ENCODE results near the gene CDKAL1. TPM values are rescaled to one million over a fixed set of nuclear protein-coding genes. Genes with fewer than 3 reads are reported as not detected.

Gene CDKAL1
- total RNA-seq, 2 donors from 2014 or later = 23.5 to 26.4 TPM

GRCh38 chr6:20978151-20978614 lies 443.9 kb downstream of the CDKAL1 start:
- no peak for TF ChIP-seq CTCF (conservative IDR thresholded peaks at IDR 0.05)
- 86 to 97% methylated on average over 2 to 5 of the region's 5 CpGs for WGBS, 2 experiments (ENCODE audit: insufficient coverage in 1 of 2, insufficient read length in 1 of 2)
- Mint-ChIP-seq H3K36me3 (ENCODE audit: low read depth) (no peaks in the 10 kb centered on the region), H3K4me3 (no peak overlapping the region), H3K27me3 (ENCODE audit: insufficient read depth) (no peaks in the 10 kb centered on the region), H3K4me1 (no peaks in the 10 kb centered on the region), H3K27ac (no peak overlapping the region), H3K9me3 (no peaks in the 10 kb centered on the region)
- H3K4me1 ChIP-seq (ENCODE audit: control insufficient read depth, insufficient read depth, low read length) = no peaks in the 10 kb centered on the region
- no peak overlapping the region for H3K4me3 ChIP-seq (ENCODE audit: low read length)
- no peak for DNase-seq
- no peak overlapping the region for H3K27ac ChIP-seq (ENCODE audit: low read depth, low read length)
- H3K9me3 ChIP-seq (ENCODE audit: control insufficient read depth, low read length) = no peaks in the 10 kb centered on the region
- H3K9ac ChIP-seq (ENCODE audit: extremely low read depth, low read length, poor library complexity, severe bottlenecking) = no peak overlapping the region
- no peaks in the 10 kb centered on the region for H3K36me3 ChIP-seq (ENCODE audit: control insufficient read depth, insufficient read depth, low read length)
- H3K27me3 ChIP-seq (ENCODE audit: control insufficient read depth, insufficient read depth, low read length, poor library complexity, severe bottlenecking) = no peaks in the 10 kb centered on the region

GRCh38 chr6:20979076-20979475 lies 444.8 kb downstream of the CDKAL1 start:
- H3K9me3 ChIP-seq (ENCODE audit: control insufficient read depth, low read length) = peaks cover 5% of the 10 kb centered on the region
- H3K27me3 Mint-ChIP-seq (ENCODE audit: insufficient read depth) = no peaks in the 10 kb centered on the region
- peaks cover 4% of the 10 kb centered on the region for H3K36me3 Mint-ChIP-seq (ENCODE audit: low read depth)
- no peak overlapping the region for H3K4me3 ChIP-seq (ENCODE audit: low read length)
- H3K27ac ChIP-seq (ENCODE audit: low read depth, low read length) = no peak overlapping the region
- no peak for TF ChIP-seq CTCF (conservative IDR thresholded peaks at IDR 0.05)
- H3K4me1 Mint-ChIP-seq = no peaks in the 10 kb centered on the region
- H3K27ac Mint-ChIP-seq = no peak overlapping the region
- H3K36me3 ChIP-seq (ENCODE audit: control insufficient read depth, insufficient read depth, low read length) = no peaks in the 10 kb centered on the region
- peaks cover 5% of the 10 kb centered on the region for H3K9me3 Mint-ChIP-seq
- H3K9ac ChIP-seq (ENCODE audit: extremely low read depth, low read length, poor library complexity, severe bottlenecking) = no peak overlapping the region
- no peak for DNase-seq
- no peaks in the 10 kb centered on the region for H3K27me3 ChIP-seq (ENCODE audit: control insufficient read depth, insufficient read depth, low read length, poor library complexity, severe bottlenecking)
- no peak overlapping the region for H3K4me3 Mint-ChIP-seq
- no peaks in the 10 kb centered on the region for H3K4me1 ChIP-seq (ENCODE audit: control insufficient read depth, insufficient read depth, low read length)
- 100% methylated on average over 1 of the region's 1 CpG; no CpG with 5 or more reads in 1 of the 2 experiments for WGBS, 2 experiments (ENCODE audit: insufficient coverage in 1 of 2, insufficient read length in 1 of 2)

- H3K4me3 Mint-ChIP-seq = no peak overlapping the region
- H3K27me3 Mint-ChIP-seq (ENCODE audit: insufficient read depth) = no peaks in the 10 kb centered on the region
- no peak for TF ChIP-seq CTCF (conservative IDR thresholded peaks at IDR 0.05)
- Histone ChIP-seq H3K9me3 (ENCODE audit: control insufficient read depth, low read length) (peaks cover 18% of the 10 kb centered on the region), H3K4me1 (ENCODE audit: control insufficient read depth, insufficient read depth, low read length) (no peaks in the 10 kb centered on the region), H3K36me3 (ENCODE audit: control insufficient read depth, insufficient read depth, low read length) (no peaks in the 10 kb centered on the region), H3K9ac (ENCODE audit: extremely low read depth, low read length, poor library complexity, severe bottlenecking) (no peak overlapping the region), H3K4me3 (ENCODE audit: low read length) (no peak overlapping the region), H3K27ac (ENCODE audit: low read depth, low read length) (no peak overlapping the region), H3K27me3 (ENCODE audit: control insufficient read depth, insufficient read depth, low read length, poor library complexity, severe bottlenecking) (no peaks in the 10 kb centered on the region)
- H3K27ac Mint-ChIP-seq = no peak overlapping the region
- H3K4me1 Mint-ChIP-seq = no peaks in the 10 kb centered on the region
- DNase-seq = no peak
- peaks cover 17% of the 10 kb centered on the region for H3K9me3 Mint-ChIP-seq
- WGBS, 2 experiments (ENCODE audit: insufficient coverage in 1 of 2, insufficient read length in 1 of 2) = 97 to 98% methylated on average over 5 of the region's 5 CpGs
- H3K36me3 Mint-ChIP-seq (ENCODE audit: low read depth) = peaks cover 13% of the 10 kb centered on the region
Measured at GRCh38 chr6:20983961-20984360, 449.7 kb downstream of the CDKAL1 start.

Measured in endodermal cell (in vitro differentiated cells).